Thyroid gland (tissue), 4 donors: ENCODE results near the gene EMC7.

ENCODE experiments used
- CTCF ChIP-seq, 6 experiments: fragments of 200-600 bp in 3 of 6; fragments of 450-650 bp in 3 of 6; sonication (generic) in 3 of 6; IDR thresholded peaks; one replicate each; pipeline ENCODE4 v1.5.1; 2016 to 2019; ENCODE audit warnings: antibody characterized with exemption in 6 of 6, mild to moderate bottlenecking in 2 of 6, inconsistent platforms in 1 of 6, moderate library complexity in 1 of 6
- POLR2A ChIP-seq, 2 donors: fragments of 450-650 bp; IDR thresholded peaks; one replicate each; pipeline ENCODE4 v1.6.1; 2017; ENCODE audit warnings: antibody characterized with exemption in 2 of 2, mild to moderate bottlenecking in 2 of 2, moderate library complexity in 1 of 2

GRCh38 chr15:34038871-34039789 lies 62.5 kb downstream of the EMC7 start, which contains the start of gene AVEN:
- no peak for TF ChIP-seq POLR2A (IDR thresholded peaks at IDR 0.05)
- no peak for TF ChIP-seq CTCF (IDR thresholded peaks at IDR 0.05)
